ENCODE results near the gene EXOC1. TPM values are rescaled to one million over a fixed set of nuclear protein-coding genes. Genes with fewer than 3 reads are reported as not detected.

EXOC1 gene, protein sequence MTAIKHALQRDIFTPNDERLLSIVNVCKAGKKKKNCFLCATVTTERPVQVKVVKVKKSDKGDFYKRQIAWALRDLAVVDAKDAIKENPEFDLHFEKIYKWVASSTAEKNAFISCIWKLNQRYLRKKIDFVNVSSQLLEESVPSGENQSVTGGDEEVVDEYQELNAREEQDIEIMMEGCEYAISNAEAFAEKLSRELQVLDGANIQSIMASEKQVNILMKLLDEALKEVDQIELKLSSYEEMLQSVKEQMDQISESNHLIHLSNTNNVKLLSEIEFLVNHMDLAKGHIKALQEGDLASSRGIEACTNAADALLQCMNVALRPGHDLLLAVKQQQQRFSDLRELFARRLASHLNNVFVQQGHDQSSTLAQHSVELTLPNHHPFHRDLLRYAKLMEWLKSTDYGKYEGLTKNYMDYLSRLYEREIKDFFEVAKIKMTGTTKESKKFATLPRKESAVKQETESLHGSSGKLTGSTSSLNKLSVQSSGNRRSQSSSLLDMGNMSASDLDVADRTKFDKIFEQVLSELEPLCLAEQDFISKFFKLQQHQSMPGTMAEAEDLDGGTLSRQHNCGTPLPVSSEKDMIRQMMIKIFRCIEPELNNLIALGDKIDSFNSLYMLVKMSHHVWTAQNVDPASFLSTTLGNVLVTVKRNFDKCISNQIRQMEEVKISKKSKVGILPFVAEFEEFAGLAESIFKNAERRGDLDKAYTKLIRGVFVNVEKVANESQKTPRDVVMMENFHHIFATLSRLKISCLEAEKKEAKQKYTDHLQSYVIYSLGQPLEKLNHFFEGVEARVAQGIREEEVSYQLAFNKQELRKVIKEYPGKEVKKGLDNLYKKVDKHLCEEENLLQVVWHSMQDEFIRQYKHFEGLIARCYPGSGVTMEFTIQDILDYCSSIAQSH
- total RNA-seq: 69.2 TPM

DNA sequence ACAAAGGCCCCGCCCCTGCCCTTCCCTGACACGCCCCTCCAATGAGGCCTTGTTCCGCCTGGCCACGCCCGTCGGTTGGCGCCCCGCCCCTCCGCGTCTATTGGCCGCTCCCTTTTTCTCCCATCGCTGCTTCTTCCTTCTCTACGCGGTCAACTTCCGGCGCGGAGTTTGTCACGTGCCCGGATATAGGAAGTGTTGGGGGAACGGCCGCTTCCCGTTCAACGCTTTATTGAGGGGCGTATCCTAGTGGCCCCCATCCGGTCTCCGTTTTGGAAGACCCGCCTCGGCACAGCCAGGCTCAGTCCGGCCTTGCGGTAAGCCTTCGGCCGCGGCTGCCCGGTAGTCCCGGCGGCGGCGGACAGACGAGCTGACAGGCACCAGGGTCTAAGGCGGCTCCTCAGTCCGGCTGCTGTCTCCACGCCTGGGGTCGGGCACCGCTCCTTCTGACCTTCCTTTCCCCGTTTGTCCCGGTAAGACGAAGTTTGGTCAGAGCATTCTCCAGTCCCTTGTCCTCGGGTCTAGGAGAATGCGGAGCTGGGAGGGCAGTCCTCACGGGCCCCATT, at the start of gene EXOC1:
Gene EXOC1 (plus strand): TSS at position 165 of the 563 bp plus-strand sequence. CDS start 4,676 bp downstream, outside the sequence.

DNA sequence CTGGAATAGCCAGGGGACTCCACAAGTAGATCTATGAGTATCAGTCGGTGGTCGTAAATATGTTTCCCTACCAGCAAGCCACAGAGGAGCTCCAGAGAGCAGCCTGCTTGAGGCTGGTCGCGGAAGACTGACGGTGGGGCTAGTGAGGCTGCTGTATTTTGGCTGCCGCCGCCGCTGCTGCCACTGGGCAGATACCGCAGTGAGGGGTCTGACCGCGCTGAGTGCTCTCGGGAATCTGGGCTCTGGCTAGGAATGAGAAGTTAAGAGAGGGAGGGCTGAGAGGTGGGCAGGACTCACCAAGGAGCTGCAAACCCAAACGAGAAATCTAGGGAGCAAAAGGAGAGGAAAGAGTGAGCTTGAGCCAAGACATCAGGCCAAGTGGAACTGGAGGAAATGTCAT, 33.8 kb upstream of the EXOC1 start, which contains the start of gene EXOC1L:
Gene EXOC1L (plus strand): TSS at position 157 of the 400 bp plus-strand sequence. CDS start 237 bp downstream, at position 394.

DNA sequence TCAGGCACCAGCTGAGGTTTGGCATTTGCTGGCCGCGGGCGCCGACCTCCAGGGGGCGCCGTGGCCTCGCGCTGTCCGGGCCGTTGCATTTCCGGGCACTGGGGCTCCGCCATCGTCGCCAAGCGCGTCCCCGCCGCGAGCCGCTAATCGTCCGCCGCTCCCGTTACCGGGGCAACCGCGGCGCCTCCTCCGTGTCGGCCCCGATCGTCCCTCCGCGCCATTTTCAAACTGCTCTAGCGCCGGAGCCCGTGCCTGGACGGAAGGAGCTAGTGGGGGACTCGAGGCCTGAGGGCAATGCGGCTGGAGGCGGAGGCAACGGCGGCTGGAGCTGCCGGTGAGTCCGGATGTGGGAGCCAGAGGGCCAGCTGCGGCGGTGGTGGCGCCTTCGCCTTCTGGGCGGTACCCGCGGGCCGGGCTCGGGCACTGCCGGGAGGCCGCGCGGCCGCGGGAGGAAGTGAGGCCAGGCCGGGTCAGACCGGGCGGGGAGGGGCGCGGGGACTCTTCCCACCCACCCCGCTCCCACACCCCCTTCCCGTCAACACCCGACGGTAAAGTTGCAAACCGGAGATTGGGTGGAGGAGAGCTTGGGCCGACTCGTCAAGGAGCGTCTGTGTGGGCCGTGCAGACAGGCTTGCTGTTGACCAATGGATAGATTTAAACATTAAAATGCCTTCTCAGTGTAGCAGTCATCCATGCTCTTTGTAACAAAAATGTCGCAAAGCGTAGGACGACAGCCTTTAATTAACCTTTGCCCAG, 95.5 kb downstream of the EXOC1 start, which contains the start of gene CEP135:
Gene CEP135 (plus strand): TSS at position 220 of the 756 bp plus-strand sequence. CDS start 3,186 bp downstream, outside the sequence.

Small RNA genes lying within 50 kb of the gene (small RNA-seq; reads per million reads assigned to genes)
- gene RNU6-652P: not detected

Other genes starting within 250 kb of the EXOC1 start
- gene NMU, start 217.3 kb upstream of the EXOC1 start, total RNA-seq: 4.2 TPM
- not detected for gene EXOC1L, start 33.9 kb upstream of the EXOC1 start, total RNA-seq
- gene CEP135, start 95.3 kb downstream of the EXOC1 start, total RNA-seq: 19.4 TPM

Measured in diencephalon (tissue), 1 donor.